A549 (cell line): ENCODE results near the gene FAM118A. TPM values are rescaled to one million over a fixed set of nuclear protein-coding genes. Genes with fewer than 3 reads are reported as not detected.

ENCODE experiments used
- ATAC-seq, 2 experiments: fragments of 200-7000 bp in 1 of 2; fragments of >200 bp in 1 of 2; cut with Nextera tagmentation in 1 of 2; cut with Tn5 transposase in 1 of 2; 3 replicates each; pipeline versions ENCODE4 v1.8.0 to v1.9.1; 2018 to 2020; ENCODE audit warnings: mild to moderate bottlenecking in 1 of 2, moderate library complexity in 1 of 2
- CTCF ChIA-PET: fragments of 300-600 bp; sonication (Branson Sonifier 250); formaldehyde crosslinking; extraction: SDS; loops from one replicate; lab custom pipeline; 2021; ENCODE audit warnings: antibody characterized with exemption, inconsistent platforms; lab: Yijun Ruan, JAX
- POLR2A ChIA-PET: fragments of 350-600 bp; formaldehyde crosslinking; extraction: SDS; loops from one replicate; lab custom pipeline; 2021; ENCODE audit warnings: antibody characterized with exemption, inconsistent platforms; lab: Yijun Ruan, JAX
- DNase-seq, 2 experiments: peaks; one replicate each; pipeline versions ENCODE4 v3.0.0 to v3.0.0-alpha.2; 2011 to 2016; ENCODE audit warnings: low read depth in 1 of 2, low spot score in 1 of 2
- FAIRE-seq: peaks from 2 replicates; lab custom pipeline; 2011; peaks lifted over from hg19 to GRCh38; lab: Jason Lieb, UNC
- H3K27ac ChIP-seq, 2 experiments: fragments of >200 bp; sonication (Bioruptor Twin); formaldehyde crosslinking; 3 replicates each; pipeline ENCODE4 v1.5.1; 2016 to 2017
- H3K4me1 ChIP-seq: fragments of >200 bp; sonication (Bioruptor Twin); formaldehyde crosslinking; 3 replicates; pipeline ENCODE4 v1.6.1; 2016
- H3K4me2 ChIP-seq: fragments of >200 bp; sonication (Bioruptor Twin); formaldehyde crosslinking; 3 replicates; pipeline ENCODE4 v1.6.1; 2016
- H3K4me3 ChIP-seq: fragments of >200 bp; sonication (Bioruptor Twin); formaldehyde crosslinking; 3 replicates; pipeline ENCODE4 v1.5.1; 2016
- H3K9me3 ChIP-seq: fragments of >200 bp; sonication (Bioruptor Twin); formaldehyde crosslinking; 3 replicates; pipeline ENCODE4 v1.6.1; 2016
- ATOH8 ChIP-seq: fragments of 250-450 bp; sonication (Bioruptor Pico); IDR thresholded peaks from 2 replicates; pipeline ENCODE4 v1.5.0; 2020; ENCODE audit warnings: low read depth, mild to moderate bottlenecking, moderate library complexity
- CBX8 ChIP-seq: fragments of 200-600 bp; sonication (generic); IDR thresholded peaks from 2 replicates; pipeline ENCODE4 v1.6.1; 2016
- CEBPB ChIP-seq, 2 experiments: fragments of >200 bp in 1 of 2; sonication (Bioruptor Twin) in 1 of 2; formaldehyde crosslinking in 1 of 2; IDR thresholded peaks; 2 replicates each; pipeline ENCODE4 v1.6.1; 2012 to 2016
- FOSL2 ChIP-seq, 2 experiments: fragments of 450-650 bp in 1 of 2; fragments of >200 bp in 1 of 2; sonication (Bioruptor Twin) in 1 of 2; formaldehyde crosslinking; IDR thresholded peaks; 2 replicates each; pipeline versions ENCODE4 v1.5.0 to v1.6.1; 2016 to 2020; ENCODE audit warnings: mild to moderate bottlenecking in 1 of 2, moderate library complexity in 1 of 2
- GATA3 ChIP-seq: IDR thresholded peaks from 2 replicates; pipeline ENCODE4 v1.6.1; 2012; ENCODE audit warnings: borderline replicate concordance
- HOXB5 ChIP-seq: fragments of 250-450 bp; sonication (Bioruptor Pico); IDR thresholded peaks from 2 replicates; pipeline ENCODE4 v1.5.0; 2020; ENCODE audit warnings: mild to moderate bottlenecking, moderate library complexity
- NFE2L2 ChIP-seq: fragments of 150-350 bp; conservative IDR thresholded peaks from 2 replicates; pipeline ENCODE4 v1.6.1; 2014; ENCODE audit warnings: low read length
- NPAS2 ChIP-seq: fragments of 250-450 bp; sonication (Bioruptor Pico); IDR thresholded peaks from 2 replicates; pipeline ENCODE4 v1.8.0; 2022; ENCODE audit warnings: mild to moderate bottlenecking, moderate library complexity, borderline replicate concordance
- PHF8 ChIP-seq: fragments of 200-600 bp; sonication (generic); IDR thresholded peaks from 2 replicates; pipeline ENCODE4 v1.6.1; 2016; ENCODE audit warnings: low read depth, mild to moderate bottlenecking, antibody characterized with exemption, moderate library complexity, borderline replicate concordance
- POLR2AphosphoS2 ChIP-seq: conservative IDR thresholded peaks from 2 replicates; pipeline ENCODE4 v1.6.1; 2012; ENCODE audit warnings: low read length, improper control_type of control experiment, inconsistent platforms
- RFX5 ChIP-seq: fragments of 450-650 bp; IDR thresholded peaks from 2 replicates; pipeline ENCODE4 v1.7.1; 2014; ENCODE audit warnings: antibody characterized with exemption, mild to moderate bottlenecking, moderate library complexity
- SMC3 ChIP-seq: fragments of >200 bp; sonication (Bioruptor Twin); formaldehyde crosslinking; IDR thresholded peaks from 3 replicates; pipeline ENCODE4 v1.6.1; 2018; ENCODE audit warnings: inconsistent platforms
- SREBF2 ChIP-seq: fragments of 450-650 bp; IDR thresholded peaks from 2 replicates; pipeline ENCODE4 v1.6.1; 2014; ENCODE audit warnings: mild to moderate bottlenecking, moderate library complexity
- TFCP2L1 ChIP-seq: fragments of 250-450 bp; sonication (Bioruptor Pico); IDR thresholded peaks from 2 replicates; pipeline ENCODE4 v1.5.0; 2021; ENCODE audit warnings: mild to moderate bottlenecking
- ZNF302 ChIP-seq: fragments of 250-450 bp; sonication (Bioruptor Pico); IDR thresholded peaks from 2 replicates; pipeline ENCODE4 v1.9.0; 2021; ENCODE audit warnings: inconsistent platforms, mild to moderate bottlenecking, moderate library complexity
- WGBS: methylation state at CpG from one replicate; pipeline ENCODE4 v1.1.6; 2017; ENCODE audit errors: missing lambda C conversion rate; 5-methylcytosine and 5-hydroxymethylcytosine counted together
- polyA plus RNA-seq, 4 experiments: library from polyadenylated mRNA; depleted of rRNA in 3 of 4; stranded (reverse); fragments of >200 nt; fragmentation: RNase III in 1 of 4; extraction: RNeasy Plus Mini Kit Qiagen cat#74134 plus additional on column Dnase treatment in 1 of 4; gene quantifications; 2 replicates in 3 of 4; 3 replicates in 1 of 4; pipeline ENCODE4 v1.2.3, GENCODE V29; 2011 to 2017
- TF ChIP-seq, protein P1 (sequence below): fragments of 250-450 bp; sonication (Bioruptor Pico); IDR thresholded peaks from 2 replicates; pipeline ENCODE4 v1.5.0; 2021; ENCODE audit warnings: mild to moderate bottlenecking, moderate library complexity, borderline replicate concordance
- TF ChIP-seq, protein P2 (sequence below): fragments of >200 bp; sonication (Bioruptor Twin); formaldehyde crosslinking; IDR thresholded peaks from 2 replicates; pipeline ENCODE4 v1.6.1; 2016
- TF ChIP-seq, protein P3 (sequence below): fragments of 450-650 bp; IDR thresholded peaks from 2 replicates; pipeline ENCODE4 v1.6.1; 2014; ENCODE audit warnings: antibody characterized with exemption
- TF ChIP-seq, protein P4 (sequence below): fragments of 150-350 bp; IDR thresholded peaks from 2 replicates; pipeline ENCODE4 v1.6.1; 2014; ENCODE audit warnings: low read depth, mild to moderate bottlenecking, low read length

Gene FAM118A
- polyA plus RNA-seq, 2 of the 4 experiments (the other 2 are of a cell fraction): 16.8 to 18.1 TPM

DNA sequence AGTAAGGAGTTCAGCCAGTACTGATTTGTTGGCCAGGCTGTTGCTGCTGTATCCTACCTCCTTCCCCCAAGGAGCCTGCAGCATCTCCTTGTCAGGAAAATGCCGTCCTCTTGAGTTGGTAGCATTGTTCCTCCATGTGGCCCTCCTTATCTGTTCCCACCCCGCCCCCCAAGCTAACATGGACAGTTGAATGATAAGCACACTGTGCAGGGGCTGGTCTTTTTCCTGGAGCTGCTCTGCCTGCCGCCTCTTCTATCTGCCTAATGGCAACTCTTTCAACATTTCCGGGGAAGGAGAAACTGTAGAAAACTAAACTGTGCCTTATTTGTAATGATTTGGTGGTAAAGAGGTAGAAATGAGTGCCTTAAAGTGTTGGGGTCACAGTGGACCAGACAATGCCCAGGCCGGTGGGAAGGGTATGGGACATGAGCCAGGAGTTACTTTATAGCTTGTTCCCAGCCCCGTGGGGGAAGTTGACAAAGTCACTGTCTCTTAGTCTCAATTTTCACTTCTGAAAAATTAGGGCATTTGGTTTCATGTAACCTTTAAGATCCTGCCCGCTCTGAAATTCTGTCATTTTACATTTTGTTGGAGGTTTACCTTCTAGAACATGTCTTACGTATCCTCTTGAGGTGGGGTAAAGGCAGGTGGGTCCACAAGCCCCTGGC lies 4.5 kb downstream of the FAM118A start:
- 88% methylated on average over 8 of the region's 8 CpGs for WGBS
- H3K9me3 ChIP-seq: no peaks in the 10 kb centered on the region
- H3K27ac ChIP-seq: no peak overlapping the region
- ChIA-PET CTCF (interaction anchor here (0.9 kb wide), 1 partner anchor 9 kb away, joined by 3 read pairs; no protein-coding TSS in a partner anchor), POLR2A (no interaction called here)
- TF ChIP-seq, protein P1, sequence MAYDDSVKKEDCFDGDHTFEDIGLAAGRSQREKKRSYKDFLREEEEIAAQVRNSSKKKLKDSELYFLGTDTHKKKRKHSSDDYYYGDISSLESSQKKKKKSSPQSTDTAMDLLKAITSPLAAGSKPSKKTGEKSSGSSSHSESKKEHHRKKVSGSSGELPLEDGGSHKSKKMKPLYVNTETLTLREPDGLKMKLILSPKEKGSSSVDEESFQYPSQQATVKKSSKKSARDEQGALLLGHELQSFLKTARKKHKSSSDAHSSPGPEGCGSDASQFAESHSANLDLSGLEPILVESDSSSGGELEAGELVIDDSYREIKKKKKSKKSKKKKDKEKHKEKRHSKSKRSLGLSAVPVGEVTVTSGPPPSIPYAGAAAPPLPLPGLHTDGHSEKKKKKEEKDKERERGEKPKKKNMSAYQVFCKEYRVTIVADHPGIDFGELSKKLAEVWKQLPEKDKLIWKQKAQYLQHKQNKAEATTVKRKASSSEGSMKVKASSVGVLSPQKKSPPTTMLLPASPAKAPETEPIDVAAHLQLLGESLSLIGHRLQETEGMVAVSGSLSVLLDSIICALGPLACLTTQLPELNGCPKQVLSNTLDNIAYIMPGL (CRISPR knock-in tag): no peak
- TF ChIP-seq POLR2AphosphoS2: no peak
- no peak for TF ChIP-seq GATA3
- no peak for TF ChIP-seq RFX5
- no peak for TF ChIP-seq ATOH8 (CRISPR knock-in tag)
- TF ChIP-seq ZNF302: no peak
- no peak for TF ChIP-seq NPAS2 (CRISPR knock-in tag)
- no peak for TF ChIP-seq SMC3
- TF ChIP-seq, protein P2, sequence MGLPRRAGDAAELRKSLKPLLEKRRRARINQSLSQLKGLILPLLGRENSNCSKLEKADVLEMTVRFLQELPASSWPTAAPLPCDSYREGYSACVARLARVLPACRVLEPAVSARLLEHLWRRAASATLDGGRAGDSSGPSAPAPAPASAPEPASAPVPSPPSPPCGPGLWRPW: no peak
- TF ChIP-seq, protein P3, sequence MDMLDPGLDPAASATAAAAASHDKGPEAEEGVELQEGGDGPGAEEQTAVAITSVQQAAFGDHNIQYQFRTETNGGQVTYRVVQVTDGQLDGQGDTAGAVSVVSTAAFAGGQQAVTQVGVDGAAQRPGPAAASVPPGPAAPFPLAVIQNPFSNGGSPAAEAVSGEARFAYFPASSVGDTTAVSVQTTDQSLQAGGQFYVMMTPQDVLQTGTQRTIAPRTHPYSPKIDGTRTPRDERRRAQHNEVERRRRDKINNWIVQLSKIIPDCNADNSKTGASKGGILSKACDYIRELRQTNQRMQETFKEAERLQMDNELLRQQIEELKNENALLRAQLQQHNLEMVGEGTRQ: no peak
- no peak for TF ChIP-seq CBX8
- no peak for TF ChIP-seq HOXB5 (CRISPR knock-in tag)
- no peak for TF ChIP-seq SREBF2
- TF ChIP-seq TFCP2L1: no peak
- TF ChIP-seq CEBPB (IDR thresholded peaks at IDR 0.05): no peak
- no peak for TF ChIP-seq FOSL2 (IDR thresholded peaks at IDR 0.05)
- TF ChIP-seq FOSL2 (CRISPR knock-in tag; IDR thresholded peaks at IDR 0.05): no peak
- TF ChIP-seq NFE2L2: no peak
- H3K4me3 ChIP-seq: no peak overlapping the region
- no peak for FAIRE-seq
- H3K4me2 ChIP-seq: no peak overlapping the region
- DNase-seq: no peak
- H3K4me1 ChIP-seq: no peaks in the 10 kb centered on the region; the same call in 2 of the 3 replicates
- ATAC-seq: no peak

GRCh38 chr22:45314786-45315185 lies 5.1 kb downstream of the FAM118A start:
- 94% methylated on average over 6 of the region's 6 CpGs for WGBS
- ChIA-PET POLR2A (no interaction called here), CTCF (interaction anchor here (0.9 kb wide), 1 partner anchor 9 kb away, joined by 3 read pairs; no protein-coding TSS in a partner anchor)
- H3K4me3 ChIP-seq: no peak overlapping the region
- FAIRE-seq (no peak), DNase-seq (no peak), ATAC-seq (no peak)
- H3K27ac ChIP-seq: no peak overlapping the region
- no peak overlapping the region for H3K4me2 ChIP-seq
- TF ChIP-seq, protein P4, sequence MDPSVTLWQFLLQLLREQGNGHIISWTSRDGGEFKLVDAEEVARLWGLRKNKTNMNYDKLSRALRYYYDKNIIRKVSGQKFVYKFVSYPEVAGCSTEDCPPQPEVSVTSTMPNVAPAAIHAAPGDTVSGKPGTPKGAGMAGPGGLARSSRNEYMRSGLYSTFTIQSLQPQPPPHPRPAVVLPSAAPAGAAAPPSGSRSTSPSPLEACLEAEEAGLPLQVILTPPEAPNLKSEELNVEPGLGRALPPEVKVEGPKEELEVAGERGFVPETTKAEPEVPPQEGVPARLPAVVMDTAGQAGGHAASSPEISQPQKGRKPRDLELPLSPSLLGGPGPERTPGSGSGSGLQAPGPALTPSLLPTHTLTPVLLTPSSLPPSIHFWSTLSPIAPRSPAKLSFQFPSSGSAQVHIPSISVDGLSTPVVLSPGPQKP: no peak
- TF ChIP-seq PHF8: no peak
- TF ChIP-seq, protein P1 (CRISPR knock-in tag): no peak
- H3K9me3 ChIP-seq: no peaks in the 10 kb centered on the region
- no peaks in the 10 kb centered on the region; the same call in 2 of the 3 replicates for H3K4me1 ChIP-seq
